G401 (cell line): ENCODE data around the gene CARTPT. TPM values are rescaled to one million over a fixed set of nuclear protein-coding genes. Genes with fewer than 3 reads are reported as not detected.
A peak's percentile ranks its signal among the peaks of the same experiment; 100 is the strongest.

ENCODE experiments used
- DNase-seq: peaks from one replicate; pipeline ENCODE4 v3.0.0-alpha.2; 2015; ENCODE audit warnings: low spot score
- in situ Hi-C: cut with HindIII; loops from 2 replicates; pipeline ENCODE4 v1.10.0; 2016; ENCODE audit warnings: low sequenced_read_pairs, mixed read lengths
- total RNA-seq: library from RNA; depleted of rRNA; stranded (reverse); fragments of >200 nt; shearing (Covaris generic); gene quantifications from 2 replicates; pipeline ENCODE4 v1.2.3, GENCODE V29; 2014

The CARTPT gene
- total RNA-seq, 1 experiment from 2014 or later = not detected

GRCh38 chr5:71731015-71731414, 11.9 kb downstream of the CARTPT start:
- in situ Hi-C loops = no loop called here
- no peak for DNase-seq

- no peak for DNase-seq
- in situ Hi-C loops = no loop called here
Observed at GRCh38 chr5:71732011-71732410, 12.9 kb downstream of the CARTPT start.

- DNase-seq = no peak
- in situ Hi-C loops = no loop called here
Observed at GRCh38 chr5:71734141-71734540, 15.1 kb downstream of the CARTPT start.

- no peak for DNase-seq
- in situ Hi-C loops = no loop called here
Observed at GRCh38 chr5:71737931-71738539, 19.0 kb downstream of the CARTPT start.

GRCh38 chr5:71738662-71739361, 19.7 kb downstream of the CARTPT start:
- no peak for DNase-seq
- in situ Hi-C loops = no loop called here

GRCh38 chr5:71740015-71740753, 21.1 kb downstream of the CARTPT start:
- in situ Hi-C loops = no loop called here
- no peak for DNase-seq

- in situ Hi-C loops = no loop called here
- DNase-seq = no peak
Observed at GRCh38 chr5:71743155-71743554, 24.1 kb downstream of the CARTPT start.

GRCh38 chr5:71744009-71744790, 25.1 kb downstream of the CARTPT start:
- in situ Hi-C loops = no loop called here
- no peak for DNase-seq

- in situ Hi-C loops = no loop called here
Observed at GRCh38 chr5:71747182-71747581, 28.1 kb downstream of the CARTPT start.

GRCh38 chr5:71748360-71748759, 29.3 kb downstream of the CARTPT start:
- no peak for DNase-seq
- in situ Hi-C loops = no loop called here

More at GRCh38 chr5:71747182-71747581, 28.1 kb downstream of the CARTPT start:
- DNase-seq = no peak

GRCh38 chr5:71751422-71751821, 32.3 kb downstream of the CARTPT start:
- in situ Hi-C loops = no loop called here

GRCh38 chr5:71752441-71753190, 33.5 kb downstream of the CARTPT start:
- in situ Hi-C loops = no loop called here
- DNase-seq = no peak

More at GRCh38 chr5:71751422-71751821, 32.3 kb downstream of the CARTPT start:
- DNase-seq = no peak

- peak; percentile 64 for DNase-seq
- in situ Hi-C loops = no loop called here
Observed at GRCh38 chr5:71757590-71758543, 38.8 kb downstream of the CARTPT start.

- no peak for DNase-seq
- in situ Hi-C loops = no loop called here
Observed at GRCh38 chr5:71762826-71763225, 43.8 kb downstream of the CARTPT start.

- in situ Hi-C loops = loop anchor here (5.0 kb wide), 1 partner anchor 75 kb away; no protein-coding TSS in a partner anchor
- DNase-seq = no peak
Observed at GRCh38 chr5:71767661-71768060, 48.6 kb downstream of the CARTPT start.

GRCh38 chr5:71769287-71769686, 50.2 kb downstream of the CARTPT start:
- in situ Hi-C loops = loop anchor here (5.0 kb wide), 1 partner anchor 77 kb away; no protein-coding TSS in a partner anchor
- no peak for DNase-seq

- in situ Hi-C loops = no loop called here
Observed at GRCh38 chr5:71770381-71770780, 51.3 kb downstream of the CARTPT start.

More at GRCh38 chr5:71770381-71770780, 51.3 kb downstream of the CARTPT start:
- no peak for DNase-seq
